ENCODE results near the gene MOB3B.

The MOB3B gene

GRCh38 chr9:27539479-27540441 lies 10.1 kb upstream of the MOB3B start:
- TF ChIP-seq PPARA (CRISPR knock-in tag; IDR thresholded peaks at IDR 0.05; ENCODE audit: borderline replicate concordance) = no peak
- ATAC-seq = peak; percentile 63

GRCh38 chr9:27538647-27539046 lies 9.0 kb upstream of the MOB3B start:
- TF ChIP-seq ZNF70 (CRISPR knock-in tag; IDR thresholded peaks at IDR 0.05) (no peak), ESRRG (CRISPR knock-in tag; IDR thresholded peaks at IDR 0.05) (no peak), GLIS3 (CRISPR knock-in tag; IDR thresholded peaks at IDR 0.05) (no peak), TOX (CRISPR knock-in tag; IDR thresholded peaks at IDR 0.05; ENCODE audit: borderline replicate concordance) (no peak), PATZ1 (CRISPR knock-in tag; IDR thresholded peaks at IDR 0.05; ENCODE audit: borderline replicate concordance) (no peak), CSRNP3 (CRISPR knock-in tag; IDR thresholded peaks at IDR 0.05) (no peak), OSR1 (CRISPR knock-in tag; IDR thresholded peaks at IDR 0.05) (no peak), PPARA (CRISPR knock-in tag; IDR thresholded peaks at IDR 0.05; ENCODE audit: borderline replicate concordance) (no peak), ZC3H10 (CRISPR knock-in tag; IDR thresholded peaks at IDR 0.05) (no peak), TCF4 (CRISPR knock-in tag; IDR thresholded peaks at IDR 0.05; ENCODE audit: borderline replicate concordance) (no peak), CSDC2 (CRISPR knock-in tag; IDR thresholded peaks at IDR 0.05) (no peak), POU6F1 (CRISPR knock-in tag; IDR thresholded peaks at IDR 0.05; ENCODE audit: borderline replicate concordance, low read depth) (no peak), BACH2 (CRISPR knock-in tag; IDR thresholded peaks at IDR 0.05; ENCODE audit: borderline replicate concordance) (no peak), TSHZ2 (CRISPR knock-in tag; IDR thresholded peaks at IDR 0.05) (no peak), CREB5 (CRISPR knock-in tag; IDR thresholded peaks at IDR 0.05; ENCODE audit: low read depth) (no peak)

GRCh38 chr9:27537756-27538155 lies 8.1 kb upstream of the MOB3B start:
- TF ChIP-seq ARNTL (CRISPR knock-in tag; IDR thresholded peaks at IDR 0.05; ENCODE audit: borderline replicate concordance, low read depth) (no peak), ZFP3 (CRISPR knock-in tag; IDR thresholded peaks at IDR 0.05) (no peak)
- ATAC-seq = no peak

More at GRCh38 chr9:27538647-27539046, 9.0 kb upstream of the MOB3B start:
- ATAC-seq = no peak

GRCh38 chr9:27537027-27537435 lies 7.4 kb upstream of the MOB3B start:
- ATAC-seq = no peak
- TF ChIP-seq PPARA (CRISPR knock-in tag; IDR thresholded peaks at IDR 0.05; ENCODE audit: borderline replicate concordance) (no peak), OSR1 (CRISPR knock-in tag; IDR thresholded peaks at IDR 0.05) (no peak), ZNF70 (CRISPR knock-in tag; IDR thresholded peaks at IDR 0.05) (no peak)

Measured in SK-N-SH treated with all-trans-retinoic acid at 6 μM for 48 hours (cell line).